ENCODE results near the gene ZNHIT3.
"Not testable (repeated sequence)": the region's sequence is repeated elsewhere in the genome, so short reads cannot be mapped to it uniquely, and the experiment has no call there.

Gene ZNHIT3

GRCh38 chr17:36486204-36487194 lies at the start of gene ZNHIT3:
ZNHIT3 (plus strand) TSS chr17:36486681; CDS start chr17:36486700, 19 bp downstream.
- no peak for FAIRE-seq

GRCh38 chr17:36441792-36442191 lies 44.7 kb upstream of the ZNHIT3 start:
- FAIRE-seq, result not testable (repeated sequence)

DNA sequence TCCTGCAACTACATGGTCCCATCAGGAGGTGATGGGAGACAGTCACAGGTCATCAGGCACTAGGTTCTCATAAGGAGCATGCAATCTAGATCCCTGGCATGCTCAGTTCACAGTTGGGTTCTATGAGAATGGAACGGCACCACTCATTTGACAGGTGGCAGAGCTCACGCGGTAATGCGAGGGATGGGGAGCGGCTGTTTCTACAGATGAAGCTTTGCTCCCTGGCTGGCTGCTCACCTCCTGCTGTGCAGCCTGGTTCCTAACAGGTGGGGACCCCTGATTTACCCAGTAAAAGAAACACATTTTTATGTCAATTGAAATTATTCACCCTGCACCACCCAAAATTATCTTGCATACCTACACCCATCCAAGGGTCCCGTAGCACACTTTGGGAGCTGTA lies 42.7 kb upstream of the ZNHIT3 start:
- FAIRE-seq, result no peak

GRCh38 chr17:36449997-36450396 lies 36.5 kb upstream of the ZNHIT3 start:
- FAIRE-seq, result not testable (repeated sequence)

GRCh38 chr17:36452888-36453287 lies 33.6 kb upstream of the ZNHIT3 start:
- FAIRE-seq, result not testable (repeated sequence)

GRCh38 chr17:36457701-36458100 lies 28.8 kb upstream of the ZNHIT3 start:
- FAIRE-seq, result not testable (repeated sequence)

GRCh38 chr17:36459045-36459444 lies 27.4 kb upstream of the ZNHIT3 start:
- FAIRE-seq, result no peak

GRCh38 chr17:36459601-36460000 lies 26.9 kb upstream of the ZNHIT3 start:
- no peak for FAIRE-seq

DNA sequence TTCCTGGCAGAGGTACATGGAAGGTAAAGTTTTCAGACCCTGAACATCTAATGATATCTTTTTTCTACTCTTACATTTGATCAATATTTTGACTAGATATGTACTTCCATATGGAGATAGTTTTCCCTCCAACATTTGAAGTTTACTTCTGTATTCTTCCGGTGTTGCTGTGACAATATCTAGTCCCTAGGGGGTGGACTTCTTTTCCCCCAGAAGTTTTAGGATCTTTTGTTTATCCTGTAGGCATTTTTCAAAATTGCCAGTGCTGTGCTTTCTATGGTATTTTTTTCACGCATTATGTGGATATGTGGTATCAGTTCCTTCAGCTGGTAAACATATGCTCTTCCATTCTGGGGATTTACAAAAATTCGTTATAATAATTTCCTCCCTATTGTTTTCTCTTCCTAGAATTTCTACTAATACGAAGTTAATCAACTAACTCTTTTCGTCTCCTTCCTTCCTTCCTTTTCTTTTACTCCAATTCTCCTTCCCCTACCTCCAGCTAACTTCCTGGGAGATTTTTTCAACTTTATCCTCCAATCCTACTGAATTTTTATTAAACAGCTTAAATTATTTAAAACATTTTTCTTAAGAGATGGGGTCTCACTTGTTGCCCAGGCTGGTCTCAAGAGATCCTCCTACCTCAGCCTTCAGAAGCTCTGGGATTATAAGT lies 26.1 kb upstream of the ZNHIT3 start:
- FAIRE-seq, result no peak

- no peak for FAIRE-seq
These were observed 25.0 kb upstream of the ZNHIT3 start for GRCh38 chr17:36461330-36462110.

GRCh38 chr17:36463916-36464764 lies 22.3 kb upstream of the ZNHIT3 start:
- FAIRE-seq, result no peak

- no peak for FAIRE-seq
These were observed 21.8 kb upstream of the ZNHIT3 start for GRCh38 chr17:36464765-36465088.

- FAIRE-seq, result no peak
These were observed 17.4 kb upstream of the ZNHIT3 start for GRCh38 chr17:36468903-36469635.

- FAIRE-seq, result no peak
These were observed 16.7 kb upstream of the ZNHIT3 start for GRCh38 chr17:36469733-36470132.

- no peak for FAIRE-seq
These were observed 16.0 kb upstream of the ZNHIT3 start for GRCh38 chr17:36470499-36470898.

- FAIRE-seq, result no peak
These were observed 11.9 kb upstream of the ZNHIT3 start for GRCh38 chr17:36474571-36474970.

GRCh38 chr17:36475346-36475970 lies 11.0 kb upstream of the ZNHIT3 start:
- FAIRE-seq, result no peak

DNA sequence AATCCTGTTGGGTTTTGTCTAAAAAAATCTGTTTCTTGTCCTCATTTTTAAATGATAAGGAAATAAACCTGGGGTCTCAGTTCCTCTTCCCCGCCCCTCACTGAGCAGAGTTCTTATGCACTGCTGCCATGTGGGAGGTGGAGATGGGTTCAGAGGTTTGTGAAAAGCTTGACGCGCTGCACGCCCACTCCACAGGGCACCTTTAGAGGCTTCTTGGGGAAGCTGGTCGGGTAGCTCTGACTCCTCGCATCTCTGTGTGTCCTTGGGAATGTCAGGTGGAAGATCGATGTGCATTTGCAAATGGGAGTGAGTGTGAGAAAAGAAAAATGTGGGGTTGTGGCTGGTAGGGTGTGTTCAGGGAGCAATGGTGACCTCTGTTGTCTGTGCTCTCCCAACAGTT lies 4.7 kb upstream of the ZNHIT3 start:
- FAIRE-seq, result no peak

- no peak for FAIRE-seq
These were observed 3.6 kb upstream of the ZNHIT3 start for GRCh38 chr17:36482611-36483504.

GRCh38 chr17:36484021-36484420 lies 2.5 kb upstream of the ZNHIT3 start:
- not testable (repeated sequence) for FAIRE-seq

All from endometrium (tissue), 2 donors.